C4-2B (cell line): ENCODE measurements around the gene CDYL.

Experiments
- ZFX ChIP-seq: fragments of 450-650 bp; IDR thresholded peaks from 2 replicates; pipeline ENCODE4 v1.6.1; 2017
- TF ChIP-seq, protein P1 (sequence below): fragments of 450-650 bp; conservative IDR thresholded peaks from 2 replicates; pipeline ENCODE4 v1.5.1; 2017; ENCODE audit warnings: mild to moderate bottlenecking

DNA sequence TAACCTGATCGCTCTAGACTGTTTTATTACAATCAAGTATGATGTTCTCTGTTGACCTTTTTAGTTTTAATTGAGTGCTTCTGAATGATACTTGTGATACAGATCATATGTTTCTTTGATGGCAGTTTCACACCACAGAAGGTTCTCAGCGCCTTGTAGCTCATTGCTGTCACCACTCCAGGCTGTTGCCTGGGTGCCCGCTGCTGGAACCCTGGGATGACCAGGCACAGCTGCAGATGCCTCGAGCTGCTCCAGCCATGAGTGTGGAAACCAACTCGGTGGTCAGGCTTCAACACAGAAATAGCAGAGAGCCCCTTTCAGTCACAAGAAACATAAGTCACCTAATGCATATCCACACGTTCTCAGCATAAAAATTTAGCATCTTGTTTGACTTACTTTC lies 114.9 kb downstream of the CDYL start:
- TF ChIP-seq, protein P1, sequence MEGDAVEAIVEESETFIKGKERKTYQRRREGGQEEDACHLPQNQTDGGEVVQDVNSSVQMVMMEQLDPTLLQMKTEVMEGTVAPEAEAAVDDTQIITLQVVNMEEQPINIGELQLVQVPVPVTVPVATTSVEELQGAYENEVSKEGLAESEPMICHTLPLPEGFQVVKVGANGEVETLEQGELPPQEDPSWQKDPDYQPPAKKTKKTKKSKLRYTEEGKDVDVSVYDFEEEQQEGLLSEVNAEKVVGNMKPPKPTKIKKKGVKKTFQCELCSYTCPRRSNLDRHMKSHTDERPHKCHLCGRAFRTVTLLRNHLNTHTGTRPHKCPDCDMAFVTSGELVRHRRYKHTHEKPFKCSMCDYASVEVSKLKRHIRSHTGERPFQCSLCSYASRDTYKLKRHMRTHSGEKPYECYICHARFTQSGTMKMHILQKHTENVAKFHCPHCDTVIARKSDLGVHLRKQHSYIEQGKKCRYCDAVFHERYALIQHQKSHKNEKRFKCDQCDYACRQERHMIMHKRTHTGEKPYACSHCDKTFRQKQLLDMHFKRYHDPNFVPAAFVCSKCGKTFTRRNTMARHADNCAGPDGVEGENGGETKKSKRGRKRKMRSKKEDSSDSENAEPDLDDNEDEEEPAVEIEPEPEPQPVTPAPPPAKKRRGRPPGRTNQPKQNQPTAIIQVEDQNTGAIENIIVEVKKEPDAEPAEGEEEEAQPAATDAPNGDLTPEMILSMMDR = no peak
- TF ChIP-seq ZFX = no peak
